ENCODE results near the gene KLRG1.

The KLRG1 gene

DNA sequence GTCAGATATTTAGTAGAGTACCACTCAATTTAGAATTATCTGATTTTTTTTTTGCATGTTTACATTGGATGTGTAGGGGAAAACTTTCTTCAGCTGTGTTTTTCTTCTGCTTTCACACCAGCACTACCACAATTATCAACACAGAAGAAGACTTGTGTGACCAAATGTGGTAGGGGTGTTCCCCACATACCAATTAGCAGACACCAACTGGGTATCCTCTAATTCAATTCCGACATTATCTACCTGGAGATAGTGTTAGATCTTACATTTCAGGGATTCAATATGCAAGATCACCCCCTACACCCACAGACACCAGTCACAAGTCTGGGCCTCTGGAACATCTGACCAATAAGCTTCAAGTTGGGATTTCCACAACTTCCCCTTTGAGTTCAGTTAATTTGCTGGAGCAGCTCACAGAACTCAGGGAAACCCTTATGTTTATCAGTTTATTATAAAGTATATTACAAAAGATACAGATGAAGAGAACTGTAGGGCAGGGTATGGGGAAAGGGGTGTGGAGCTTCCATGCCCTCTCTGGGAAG is 4.1 kb upstream of the KLRG1 start:
- in situ Hi-C loops (cut with MboI; ENCODE audit: low sequenced_read_pairs), result no loop called here

GRCh38 chr12:8987163-8987562 is 2.2 kb upstream of the KLRG1 start:
- in situ Hi-C loops (cut with MboI; ENCODE audit: low sequenced_read_pairs), result no loop called here

GRCh38 chr12:8987685-8988084 is 1.7 kb upstream of the KLRG1 start:
- in situ Hi-C loops (cut with MboI; ENCODE audit: low sequenced_read_pairs), result no loop called here

DNA sequence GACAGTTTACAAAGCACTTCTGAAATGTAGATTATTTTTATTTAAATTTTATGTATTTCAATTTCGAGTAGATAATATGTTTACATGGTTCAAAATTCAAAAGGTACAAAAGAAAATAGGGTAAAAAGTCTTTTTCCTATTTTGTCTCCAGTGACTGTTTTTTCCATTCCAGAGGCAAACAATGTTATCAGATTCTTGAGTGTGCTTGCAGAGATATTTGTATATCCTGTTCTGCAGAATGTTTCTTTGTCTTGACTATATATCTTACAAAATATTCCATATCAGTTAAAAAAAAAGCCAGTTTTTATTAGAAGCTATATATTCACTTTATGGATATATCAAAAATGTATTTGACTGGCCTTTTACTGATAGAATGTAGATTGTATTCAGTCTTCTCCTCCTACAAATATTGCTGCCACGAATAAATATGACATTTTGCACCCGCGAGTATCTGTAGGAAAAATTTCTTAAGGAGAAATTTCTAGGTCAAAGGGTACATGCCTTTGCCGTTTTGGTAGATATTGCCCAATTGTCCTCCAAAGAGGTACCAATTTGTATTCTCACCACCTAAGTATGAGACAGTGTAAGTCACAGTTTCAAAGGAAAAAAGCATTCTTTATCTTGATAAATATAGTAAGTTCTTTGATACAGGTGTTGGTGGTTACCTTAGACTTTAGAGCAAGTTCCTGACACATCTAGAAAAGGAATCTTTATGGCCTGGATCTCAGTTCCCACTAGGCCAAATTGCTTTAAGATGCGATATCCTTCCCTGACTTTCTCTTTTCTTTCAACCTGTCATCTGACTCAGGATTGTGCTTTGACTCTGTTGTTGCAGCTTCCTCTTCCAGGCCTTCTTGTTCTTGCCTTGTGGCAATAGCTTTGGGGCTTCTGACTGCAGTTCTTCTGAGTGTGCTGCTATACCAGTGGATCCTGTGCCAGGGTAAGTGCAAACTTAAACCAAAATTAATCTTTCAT is 2.3 kb downstream of the KLRG1 start:
- in situ Hi-C loops (cut with MboI; ENCODE audit: low sequenced_read_pairs), result no loop called here

- in situ Hi-C loops (cut with MboI; ENCODE audit: low sequenced_read_pairs), result no loop called here
Observed at GRCh38 chr12:8993827-8994226, 4.5 kb downstream of the KLRG1 start.

- in situ Hi-C loops (cut with MboI; ENCODE audit: low sequenced_read_pairs), result no loop called here
Observed at GRCh38 chr12:8995021-8995775, 5.9 kb downstream of the KLRG1 start.

- in situ Hi-C loops (cut with MboI; ENCODE audit: low sequenced_read_pairs), result no loop called here
Observed at GRCh38 chr12:8996682-8997405, 7.5 kb downstream of the KLRG1 start.

DNA sequence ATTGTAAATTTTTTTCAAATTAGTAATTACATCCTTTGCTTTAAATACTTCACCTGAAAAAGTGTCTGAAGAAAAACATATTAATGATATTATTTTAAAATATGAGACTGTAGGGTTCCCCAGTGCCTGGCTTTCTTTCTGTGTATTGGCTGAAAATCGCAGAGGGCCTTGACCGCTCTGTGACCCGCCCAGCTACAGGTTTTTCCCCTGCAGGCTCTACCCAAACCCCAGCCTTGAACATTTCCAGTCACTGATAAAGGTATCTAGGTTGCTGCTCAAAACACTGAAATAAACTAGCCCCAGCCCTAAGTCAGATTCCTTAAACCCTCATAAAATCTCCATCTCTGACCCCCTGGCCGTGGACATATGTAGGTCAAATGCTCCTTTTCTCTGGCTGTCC is 11.9 kb downstream of the KLRG1 start:
- in situ Hi-C loops (cut with MboI; ENCODE audit: low sequenced_read_pairs), result no loop called here

GRCh38 chr12:9002335-9002734 is 13.0 kb downstream of the KLRG1 start:
- in situ Hi-C loops (cut with MboI; ENCODE audit: low sequenced_read_pairs), result no loop called here

- in situ Hi-C loops (cut with MboI; ENCODE audit: low sequenced_read_pairs), result no loop called here
Observed at GRCh38 chr12:9022592-9022991, 33.2 kb downstream of the KLRG1 start.

GRCh38 chr12:9024512-9024911 is 35.2 kb downstream of the KLRG1 start:
- in situ Hi-C loops (cut with MboI; ENCODE audit: low sequenced_read_pairs), result no loop called here

DNA sequence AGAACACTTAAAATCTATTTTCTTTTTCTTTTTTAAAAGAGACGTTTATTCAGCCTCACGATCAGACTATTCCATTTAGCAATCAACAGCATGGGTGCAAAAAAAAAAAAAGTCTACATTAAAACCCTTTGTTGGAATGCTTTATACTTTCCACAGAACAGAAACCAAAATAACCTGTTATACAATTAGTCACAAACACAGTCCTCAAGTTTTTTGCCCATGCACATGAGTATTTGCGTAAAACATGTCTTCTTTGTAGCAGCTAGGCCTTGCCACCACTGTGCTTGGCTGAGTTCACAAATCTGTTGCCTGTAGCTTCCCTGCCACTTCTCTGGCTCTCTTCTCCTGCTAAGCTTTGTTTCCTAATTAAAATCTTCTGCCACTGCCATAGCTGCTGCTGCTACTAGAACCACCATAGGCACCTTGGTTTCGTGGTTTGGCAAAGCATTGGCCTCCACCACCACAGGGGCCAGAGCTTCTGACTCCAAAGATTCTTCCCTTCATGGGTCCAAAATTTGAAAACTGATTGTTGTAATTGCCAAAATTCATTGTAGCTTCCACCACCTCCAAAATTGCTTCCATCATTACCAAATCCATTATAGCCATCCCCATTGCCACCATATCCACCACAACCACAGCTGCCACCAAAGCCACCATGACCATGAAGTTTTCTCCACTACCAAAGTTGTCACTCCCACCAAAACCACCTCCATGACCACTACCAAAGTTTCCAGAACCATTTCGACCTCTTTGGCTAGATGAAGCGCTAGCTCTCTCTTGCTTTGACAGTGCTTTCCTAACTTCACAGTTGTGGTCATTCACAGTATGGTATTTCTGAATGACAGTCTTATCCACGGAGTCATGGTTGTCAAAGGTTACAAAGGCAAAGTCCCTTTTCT is 38.1 kb downstream of the KLRG1 start:
- in situ Hi-C loops (cut with MboI; ENCODE audit: low sequenced_read_pairs), result no loop called here

GRCh38 chr12:9030776-9031175 is 41.4 kb downstream of the KLRG1 start:
- in situ Hi-C loops (cut with MboI; ENCODE audit: low sequenced_read_pairs), result no loop called here

- in situ Hi-C loops (cut with MboI; ENCODE audit: low sequenced_read_pairs), result no loop called here
Observed at GRCh38 chr12:9032202-9032964, 43.0 kb downstream of the KLRG1 start.

- in situ Hi-C loops (cut with MboI; ENCODE audit: low sequenced_read_pairs), result no loop called here
Observed at GRCh38 chr12:9033265-9033887, 44.0 kb downstream of the KLRG1 start.

DNA sequence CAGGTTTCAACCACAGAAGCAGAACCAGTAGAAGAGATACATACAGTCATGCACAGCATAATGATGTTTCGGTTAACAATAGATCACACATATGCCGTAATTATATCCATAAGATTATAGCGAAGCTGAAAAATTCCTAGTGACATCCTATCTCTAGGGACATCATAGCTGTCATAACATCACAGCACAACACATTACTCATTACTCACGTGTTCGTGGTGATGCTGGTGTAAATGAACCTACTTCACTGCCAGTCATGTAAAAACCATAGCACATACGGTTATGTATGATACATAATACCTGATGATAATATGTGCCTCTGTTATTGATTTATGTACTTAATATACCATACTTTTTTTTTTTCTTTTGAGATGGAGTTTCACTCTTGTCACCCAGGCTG is 44.7 kb downstream of the KLRG1 start:
- in situ Hi-C loops (cut with MboI; ENCODE audit: low sequenced_read_pairs), result no loop called here

GRCh38 chr12:9036227-9036626 is 46.9 kb downstream of the KLRG1 start:
- in situ Hi-C loops (cut with MboI; ENCODE audit: low sequenced_read_pairs), result no loop called here

GRCh38 chr12:9037431-9037830 is 48.1 kb downstream of the KLRG1 start:
- in situ Hi-C loops (cut with MboI; ENCODE audit: low sequenced_read_pairs), result no loop called here

All from HL-60/S4 (cell line).